ENCODE results near the gene ELK1.

The ELK1 gene

GRCh38 chrX:47644557-47645091 lies 5.7 kb downstream of the ELK1 start:
- TF ChIP-seq CTCF (IDR thresholded peaks at IDR 0.05; ENCODE audit: low read length, missing control alignments), result peak; percentile 64
- no peak overlapping the region for H3K4me3 ChIP-seq (replicated peaks; ENCODE audit: low read depth, low read length)
- DNase-seq (ENCODE audit: low read depth), result peak; percentile 63

GRCh38 chrX:47643926-47644325 lies 6.4 kb downstream of the ELK1 start:
- no peak overlapping the region for H3K4me3 ChIP-seq (replicated peaks; ENCODE audit: low read depth, low read length)
- TF ChIP-seq CTCF (IDR thresholded peaks at IDR 0.05; ENCODE audit: low read length, missing control alignments), result peak; percentile 56
- DNase-seq (ENCODE audit: low read depth), result peak; percentile 66

- DNase-seq (ENCODE audit: low read depth), result no peak
- no peak overlapping the region for H3K4me3 ChIP-seq (replicated peaks; ENCODE audit: low read depth, low read length)
- no peak for TF ChIP-seq CTCF (IDR thresholded peaks at IDR 0.05; ENCODE audit: low read length, missing control alignments)
These were observed 11.5 kb downstream of the ELK1 start for GRCh38 chrX:47638816-47639215.

- no peak overlapping the region for H3K4me3 ChIP-seq (replicated peaks; ENCODE audit: low read depth, low read length)
- DNase-seq (ENCODE audit: low read depth), result no peak
- no peak for TF ChIP-seq CTCF (IDR thresholded peaks at IDR 0.05; ENCODE audit: low read length, missing control alignments)
These were observed 12.7 kb downstream of the ELK1 start for GRCh38 chrX:47637546-47638195.

GRCh38 chrX:47634871-47635575 lies 15.3 kb downstream of the ELK1 start:
- TF ChIP-seq CTCF (IDR thresholded peaks at IDR 0.05; ENCODE audit: low read length, missing control alignments), result no peak
- no peak for DNase-seq (ENCODE audit: low read depth)
- H3K4me3 ChIP-seq (replicated peaks; ENCODE audit: low read depth, low read length), result no peak overlapping the region

- no peak overlapping the region for H3K4me3 ChIP-seq (replicated peaks; ENCODE audit: low read depth, low read length)
- no peak for DNase-seq (ENCODE audit: low read depth)
- no peak for TF ChIP-seq CTCF (IDR thresholded peaks at IDR 0.05; ENCODE audit: low read length, missing control alignments)
These were observed 16.4 kb downstream of the ELK1 start for GRCh38 chrX:47633689-47634590.

Measured in fibroblast of pulmonary artery (primary cell).